ENCODE results near the gene ERBB4.

The ERBB4 gene

DNA sequence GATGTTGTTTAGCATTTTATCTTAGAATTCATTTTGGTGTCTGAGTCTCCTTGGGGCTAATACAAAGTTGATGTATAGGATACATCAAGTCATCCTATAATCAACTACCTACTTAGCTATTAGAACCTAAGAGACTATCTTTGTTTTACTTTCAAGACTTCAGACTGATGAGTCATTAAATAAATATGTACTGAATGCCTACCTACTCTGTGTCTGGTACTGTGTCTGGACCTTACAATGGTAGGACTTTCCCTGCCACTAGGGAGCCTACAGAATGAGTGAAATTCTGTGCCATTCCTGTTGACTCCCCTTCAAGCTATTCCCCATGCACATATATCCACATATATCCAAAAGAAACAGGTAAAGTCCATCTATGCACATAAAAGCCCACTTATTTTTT is 114.5 kb downstream of the ERBB4 start:
- no peaks in the 10 kb centered on the region for H3K36me3 ChIP-seq
- no peak overlapping the region for H3K27ac ChIP-seq
- H3K4me3 ChIP-seq (ENCODE audit: low read depth, low read length), result no peak overlapping the region
- DNase-seq, result no peak
- H3K9me3 ChIP-seq (ENCODE audit: severe bottlenecking), result no peaks in the 10 kb centered on the region
- no peaks in the 10 kb centered on the region for H3K27me3 ChIP-seq (ENCODE audit: insufficient read depth, low read depth, severe bottlenecking)
- TF ChIP-seq, protein P1, sequence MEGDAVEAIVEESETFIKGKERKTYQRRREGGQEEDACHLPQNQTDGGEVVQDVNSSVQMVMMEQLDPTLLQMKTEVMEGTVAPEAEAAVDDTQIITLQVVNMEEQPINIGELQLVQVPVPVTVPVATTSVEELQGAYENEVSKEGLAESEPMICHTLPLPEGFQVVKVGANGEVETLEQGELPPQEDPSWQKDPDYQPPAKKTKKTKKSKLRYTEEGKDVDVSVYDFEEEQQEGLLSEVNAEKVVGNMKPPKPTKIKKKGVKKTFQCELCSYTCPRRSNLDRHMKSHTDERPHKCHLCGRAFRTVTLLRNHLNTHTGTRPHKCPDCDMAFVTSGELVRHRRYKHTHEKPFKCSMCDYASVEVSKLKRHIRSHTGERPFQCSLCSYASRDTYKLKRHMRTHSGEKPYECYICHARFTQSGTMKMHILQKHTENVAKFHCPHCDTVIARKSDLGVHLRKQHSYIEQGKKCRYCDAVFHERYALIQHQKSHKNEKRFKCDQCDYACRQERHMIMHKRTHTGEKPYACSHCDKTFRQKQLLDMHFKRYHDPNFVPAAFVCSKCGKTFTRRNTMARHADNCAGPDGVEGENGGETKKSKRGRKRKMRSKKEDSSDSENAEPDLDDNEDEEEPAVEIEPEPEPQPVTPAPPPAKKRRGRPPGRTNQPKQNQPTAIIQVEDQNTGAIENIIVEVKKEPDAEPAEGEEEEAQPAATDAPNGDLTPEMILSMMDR (IDR thresholded peaks at IDR 0.05; ENCODE audit: low read depth, low read length), result no peak

DNA sequence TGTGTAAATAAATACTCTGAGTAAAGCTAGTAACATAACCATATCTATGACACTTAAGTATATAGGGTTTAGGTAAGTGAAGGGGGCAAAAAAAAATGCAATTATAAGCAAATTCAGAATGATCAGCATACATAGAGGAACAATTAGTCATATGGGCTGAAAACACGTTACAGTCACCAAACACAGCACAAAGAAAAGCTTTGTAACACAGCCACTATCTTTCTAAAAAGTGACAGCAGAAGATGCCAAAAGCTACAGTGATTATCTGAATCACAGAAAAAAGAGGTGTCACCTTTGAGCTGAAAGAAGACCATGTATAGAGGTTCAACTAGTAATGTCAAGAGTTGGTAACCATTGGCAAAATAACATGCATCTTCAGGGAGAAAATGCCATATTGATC is 115.5 kb downstream of the ERBB4 start:
- Histone ChIP-seq H3K27me3 (ENCODE audit: insufficient read depth, low read depth, severe bottlenecking) (no peaks in the 10 kb centered on the region), H3K36me3 (no peaks in the 10 kb centered on the region), H3K9me3 (ENCODE audit: severe bottlenecking) (no peaks in the 10 kb centered on the region), H3K4me3 (ENCODE audit: low read depth, low read length) (no peak overlapping the region), H3K27ac (no peak overlapping the region)
- DNase-seq, result no peak
- TF ChIP-seq, protein P1 (IDR thresholded peaks at IDR 0.05; ENCODE audit: low read depth, low read length), result no peak

DNA sequence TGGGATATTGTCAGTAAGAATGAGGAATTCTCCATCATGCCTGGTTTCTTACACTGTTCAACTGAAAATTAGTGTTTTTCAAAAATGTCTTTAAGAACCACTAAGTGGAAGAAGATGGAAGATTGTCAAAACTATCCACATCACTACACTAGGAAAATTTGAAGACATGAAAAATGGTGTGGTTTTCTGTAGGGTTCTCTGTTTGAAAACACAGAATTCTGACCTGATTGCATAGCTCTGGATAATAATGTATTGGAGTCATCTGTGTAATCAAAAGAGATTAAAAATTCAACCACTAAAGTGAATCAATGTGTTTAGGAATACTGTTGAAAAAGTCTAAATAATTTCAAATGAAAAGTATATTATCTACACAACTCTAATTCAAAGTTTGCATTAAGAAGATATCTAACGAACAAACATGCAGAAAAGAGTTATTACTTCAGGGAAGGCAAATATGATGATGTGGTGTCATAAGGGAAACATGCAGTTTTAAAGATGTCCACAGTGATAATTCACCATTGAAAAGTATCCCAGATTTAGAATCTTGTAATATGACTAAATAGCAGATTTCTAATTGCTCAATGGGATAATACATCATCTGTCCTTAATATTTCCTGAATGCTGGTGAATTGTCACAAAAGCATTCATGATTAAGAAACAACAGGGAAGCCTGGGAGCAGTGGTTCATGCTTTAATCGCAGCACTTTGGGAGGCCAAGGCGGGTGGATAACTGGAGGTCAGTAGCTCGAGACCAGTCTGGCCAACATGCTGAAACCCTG is 116.9 kb downstream of the ERBB4 start:
- no peaks in the 10 kb centered on the region for H3K36me3 ChIP-seq
- TF ChIP-seq, protein P1 (IDR thresholded peaks at IDR 0.05; ENCODE audit: low read depth, low read length), result no peak
- H3K9me3 ChIP-seq (ENCODE audit: severe bottlenecking), result no peaks in the 10 kb centered on the region
- H3K27me3 ChIP-seq (ENCODE audit: insufficient read depth, low read depth, severe bottlenecking), result no peaks in the 10 kb centered on the region
- no peak for DNase-seq
- no peak overlapping the region for H3K4me3 ChIP-seq (ENCODE audit: low read depth, low read length)
- no peak overlapping the region for H3K27ac ChIP-seq

DNA sequence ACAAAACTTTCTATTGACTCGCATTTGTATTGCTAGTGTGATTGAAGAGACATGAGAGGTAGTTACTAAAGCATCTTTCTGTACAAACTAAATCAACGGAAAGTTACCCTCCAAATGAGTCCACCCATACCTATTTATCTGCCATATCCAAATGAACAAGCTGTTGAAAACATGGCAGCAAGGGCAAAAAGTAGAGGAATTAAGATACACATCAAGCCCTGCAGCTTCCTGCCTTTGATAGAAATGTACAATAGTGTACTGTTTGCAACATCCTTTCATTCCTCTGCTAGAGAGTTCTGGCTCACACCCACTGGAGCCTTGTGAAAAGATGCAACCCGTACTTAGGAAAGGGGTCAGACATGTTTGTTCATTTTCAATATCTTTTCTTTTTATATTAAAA is 122.5 kb downstream of the ERBB4 start:
- H3K36me3 ChIP-seq, result no peaks in the 10 kb centered on the region
- no peak overlapping the region for H3K4me3 ChIP-seq (ENCODE audit: low read depth, low read length)
- TF ChIP-seq, protein P1 (IDR thresholded peaks at IDR 0.05; ENCODE audit: low read depth, low read length), result no peak
- no peaks in the 10 kb centered on the region for H3K27me3 ChIP-seq (ENCODE audit: insufficient read depth, low read depth, severe bottlenecking)
- no peak for DNase-seq
- H3K9me3 ChIP-seq (ENCODE audit: severe bottlenecking), result no peaks in the 10 kb centered on the region
- H3K27ac ChIP-seq, result no peak overlapping the region

DNA sequence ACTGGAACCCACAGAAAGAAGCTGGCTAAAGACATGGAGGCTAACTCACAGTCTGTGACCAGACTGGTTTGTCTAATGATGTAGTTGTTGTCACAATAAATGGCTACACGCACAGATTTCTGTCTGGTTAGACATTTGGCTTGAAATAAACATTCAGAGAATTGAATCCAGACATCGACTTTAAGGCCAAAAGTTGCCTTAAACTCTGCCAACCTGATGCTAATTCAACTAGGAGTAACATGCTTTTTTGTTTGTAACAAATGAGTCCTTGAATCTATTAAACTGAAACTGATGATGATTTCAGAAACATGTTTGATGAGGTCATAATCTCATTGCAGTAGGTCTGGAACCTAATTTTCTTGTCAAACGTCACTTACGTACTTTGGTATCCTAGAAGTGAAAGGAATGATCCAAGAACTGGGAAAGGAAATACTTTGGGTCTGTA is 123.8 kb downstream of the ERBB4 start:
- Histone ChIP-seq H3K36me3 (no peaks in the 10 kb centered on the region), H3K27ac (no peak overlapping the region), H3K4me3 (ENCODE audit: low read depth, low read length) (no peak overlapping the region), H3K9me3 (ENCODE audit: severe bottlenecking) (no peaks in the 10 kb centered on the region), H3K27me3 (ENCODE audit: insufficient read depth, low read depth, severe bottlenecking) (no peaks in the 10 kb centered on the region)
- no peak for DNase-seq
- TF ChIP-seq, protein P1 (IDR thresholded peaks at IDR 0.05; ENCODE audit: low read depth, low read length), result no peak

DNA sequence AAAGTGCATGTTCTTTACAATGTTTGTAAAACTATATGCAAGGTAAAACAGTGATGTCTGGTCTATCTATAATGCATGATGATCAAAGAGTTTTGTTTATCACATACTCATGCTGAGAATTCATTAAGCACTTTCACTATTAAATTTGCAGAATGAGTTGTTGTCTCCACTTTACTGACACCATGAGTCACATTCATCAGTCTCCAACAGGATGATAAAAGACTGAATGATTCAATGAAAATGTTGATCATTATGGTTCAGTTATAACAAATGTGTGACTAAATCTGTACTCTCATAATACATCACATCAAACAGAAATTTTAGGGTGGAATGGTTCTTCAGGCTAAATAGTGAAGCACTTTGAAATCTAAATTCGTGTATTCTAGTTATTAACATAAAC is 129.0 kb downstream of the ERBB4 start:
- H3K27me3 ChIP-seq (ENCODE audit: insufficient read depth, low read depth, severe bottlenecking), result no peaks in the 10 kb centered on the region
- no peaks in the 10 kb centered on the region for H3K36me3 ChIP-seq
- no peak overlapping the region for H3K4me3 ChIP-seq (ENCODE audit: low read depth, low read length)
- TF ChIP-seq, protein P1 (IDR thresholded peaks at IDR 0.05; ENCODE audit: low read depth, low read length), result no peak
- H3K9me3 ChIP-seq (ENCODE audit: severe bottlenecking), result no peaks in the 10 kb centered on the region
- DNase-seq, result no peak
- H3K27ac ChIP-seq, result no peak overlapping the region
